Neuron (in vitro differentiated cells): ENCODE results near the gene PPCS.

Source experiments
- H2AFZ ChIP-seq: one replicate; pipeline ENCODE4 v1.6.1; 2013; ENCODE audit warnings: low read depth, mild to moderate bottlenecking, inconsistent platforms, low read length, moderate library complexity
- H3K27me3 ChIP-seq: one replicate; pipeline ENCODE4 v1.6.1; 2013; ENCODE audit warnings: low read length; ENCODE audit not compliant: insufficient read depth
- H3K36me3 ChIP-seq: one replicate; pipeline ENCODE4 v1.6.1; 2013; ENCODE audit warnings: low read length; ENCODE audit not compliant: insufficient read depth
- H3K4me1 ChIP-seq: one replicate; pipeline ENCODE4 v1.6.1; 2013; ENCODE audit warnings: low read length; ENCODE audit not compliant: insufficient read depth
- H3K4me3 ChIP-seq: 2 replicates; pipeline ENCODE4 v1.5.1; 2013; ENCODE audit warnings: mild to moderate bottlenecking, low read length, moderate library complexity
- H3K9me3 ChIP-seq: one replicate; pipeline ENCODE4 v1.6.1; 2013; ENCODE audit warnings: low read length

The PPCS gene

GRCh38 chr1:42504535-42505128 lies 48.3 kb downstream of the PPCS start:
- Histone ChIP-seq H3K4me3 (no peak overlapping the region), H3K36me3 (peaks cover 4% of the 10 kb centered on the region), H3K9me3 (peaks cover 38% of the 10 kb centered on the region), H2AFZ (no peak overlapping the region), H3K27me3 (no peaks in the 10 kb centered on the region), H3K4me1 (no peaks in the 10 kb centered on the region)

GRCh38 chr1:42506576-42506975 lies 50.2 kb downstream of the PPCS start:
- H3K9me3 ChIP-seq: peaks cover 51% of the 10 kb centered on the region

More at GRCh38 chr1:42506576-42506975, 50.2 kb downstream of the PPCS start:
- no peak overlapping the region for H2AFZ ChIP-seq
- H3K4me1 ChIP-seq: no peaks in the 10 kb centered on the region
- no peak overlapping the region for H3K4me3 ChIP-seq
- no peaks in the 10 kb centered on the region for H3K27me3 ChIP-seq
- peaks cover 4% of the 10 kb centered on the region for H3K36me3 ChIP-seq
